ENCODE results near the gene GPR25.

Gene GPR25

GRCh38 chr1:200883118-200883517, 10.3 kb downstream of the GPR25 start:
- DNase-seq (ENCODE audit: low spot score) = no peak
- Mint-ChIP-seq H3K4me3 (no peak overlapping the region), H3K27me3 (ENCODE audit: low read depth) (peaks cover 46% of the 10 kb centered on the region), H3K27ac (no peak overlapping the region), H3K36me3 (ENCODE audit: low read depth) (no peaks in the 10 kb centered on the region), H3K4me1 (ENCODE audit: low read depth) (peaks cover 20% of the 10 kb centered on the region), H3K9me3 (no peaks in the 10 kb centered on the region)

GRCh38 chr1:200885623-200886402, 13.0 kb downstream of the GPR25 start:
- no peaks in the 10 kb centered on the region for H3K36me3 Mint-ChIP-seq (ENCODE audit: low read depth)
- H3K4me3 Mint-ChIP-seq = no peak overlapping the region
- H3K27ac Mint-ChIP-seq = no peak overlapping the region
- no peak for DNase-seq (ENCODE audit: low spot score)
- H3K4me1 Mint-ChIP-seq (ENCODE audit: low read depth) = peaks cover 35% of the 10 kb centered on the region
- H3K9me3 Mint-ChIP-seq = no peaks in the 10 kb centered on the region
- H3K27me3 Mint-ChIP-seq (ENCODE audit: low read depth) = peaks cover 44% of the 10 kb centered on the region

DNA sequence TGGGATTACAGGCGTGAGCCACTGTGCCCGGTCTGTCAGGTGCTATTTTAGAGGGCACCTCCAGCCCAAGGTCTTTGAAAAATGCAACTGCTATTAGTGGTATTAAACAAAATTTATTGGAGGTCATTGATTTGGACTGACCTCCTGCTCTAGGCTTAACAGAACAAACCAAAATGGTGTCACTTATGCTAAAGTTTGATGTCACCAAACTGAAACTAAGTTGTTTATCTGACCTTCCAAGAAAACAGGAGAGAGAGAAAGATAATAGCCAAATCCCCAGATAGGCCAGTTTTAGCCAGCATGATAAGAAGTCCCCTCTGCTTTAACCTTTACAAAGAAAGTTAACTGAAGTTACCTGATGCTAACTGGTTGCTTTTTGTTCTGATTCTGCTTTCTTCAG, 13.8 kb downstream of the GPR25 start:
- H3K36me3 Mint-ChIP-seq (ENCODE audit: low read depth) = no peaks in the 10 kb centered on the region

GRCh38 chr1:200887036-200887435, 14.3 kb downstream of the GPR25 start:
- Mint-ChIP-seq H3K27ac (no peak overlapping the region), H3K36me3 (ENCODE audit: low read depth) (no peaks in the 10 kb centered on the region), H3K9me3 (no peaks in the 10 kb centered on the region), H3K4me3 (no peak overlapping the region), H3K4me1 (ENCODE audit: low read depth) (peaks cover 35% of the 10 kb centered on the region), H3K27me3 (ENCODE audit: low read depth) (peaks cover 42% of the 10 kb centered on the region)
- DNase-seq (ENCODE audit: low spot score) = no peak

More for the DNA sequence above, 13.8 kb downstream of the GPR25 start:
- H3K4me3 Mint-ChIP-seq = no peak overlapping the region
- no peak for DNase-seq (ENCODE audit: low spot score)
- no peak overlapping the region for H3K27ac Mint-ChIP-seq
- H3K27me3 Mint-ChIP-seq (ENCODE audit: low read depth) = peaks cover 40% of the 10 kb centered on the region
- H3K4me1 Mint-ChIP-seq (ENCODE audit: low read depth) = peaks cover 35% of the 10 kb centered on the region
- no peaks in the 10 kb centered on the region for H3K9me3 Mint-ChIP-seq

GRCh38 chr1:200887772-200888348, 15.1 kb downstream of the GPR25 start:
- Mint-ChIP-seq H3K4me3 (peak overlapping the region; percentile 10), H3K27me3 (ENCODE audit: low read depth) (peaks cover 46% of the 10 kb centered on the region), H3K9me3 (no peaks in the 10 kb centered on the region), H3K27ac (no peak overlapping the region), H3K36me3 (ENCODE audit: low read depth) (no peaks in the 10 kb centered on the region), H3K4me1 (ENCODE audit: low read depth) (peaks cover 35% of the 10 kb centered on the region)
- no peak for DNase-seq (ENCODE audit: low spot score)

GRCh38 chr1:200888349-200888838, 15.6 kb downstream of the GPR25 start:
- no peak overlapping the region for H3K27ac Mint-ChIP-seq
- H3K4me1 Mint-ChIP-seq (ENCODE audit: low read depth) = peaks cover 35% of the 10 kb centered on the region
- no peaks in the 10 kb centered on the region for H3K36me3 Mint-ChIP-seq (ENCODE audit: low read depth)
- H3K27me3 Mint-ChIP-seq (ENCODE audit: low read depth) = peaks cover 46% of the 10 kb centered on the region
- peak overlapping the region; percentile 10 for H3K4me3 Mint-ChIP-seq
- DNase-seq (ENCODE audit: low spot score) = peak; percentile 65
- no peaks in the 10 kb centered on the region for H3K9me3 Mint-ChIP-seq

- Mint-ChIP-seq H3K4me1 (ENCODE audit: low read depth) (peaks cover 35% of the 10 kb centered on the region), H3K36me3 (ENCODE audit: low read depth) (no peaks in the 10 kb centered on the region), H3K27ac (no peak overlapping the region), H3K9me3 (no peaks in the 10 kb centered on the region), H3K4me3 (peak overlapping the region; percentile 6), H3K27me3 (ENCODE audit: low read depth) (peaks cover 46% of the 10 kb centered on the region)
- peak; percentile 36 for DNase-seq (ENCODE audit: low spot score)
Observed at GRCh38 chr1:200889571-200889970, 16.8 kb downstream of the GPR25 start.

DNA sequence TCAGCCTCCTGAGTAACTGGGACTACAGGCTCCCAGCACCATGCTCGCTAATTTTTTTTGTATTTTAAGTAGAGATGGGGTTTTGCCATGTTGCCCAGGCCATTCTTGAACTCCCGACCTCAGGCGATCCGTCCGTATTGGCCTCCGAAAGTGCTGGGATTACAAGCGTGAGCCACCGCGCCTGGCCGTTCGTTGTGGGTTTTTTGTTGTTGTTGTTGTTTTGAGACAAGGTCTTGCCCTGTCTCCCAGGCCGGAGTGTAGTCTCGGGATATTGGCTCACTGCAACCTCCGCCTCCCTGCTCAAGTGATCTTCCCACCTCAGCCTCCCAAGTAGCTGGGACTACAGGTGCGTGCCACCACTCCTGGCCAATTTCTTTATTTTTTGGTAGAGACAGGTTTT, 17.2 kb downstream of the GPR25 start:
- H3K27ac Mint-ChIP-seq = no peak overlapping the region
- no peak for DNase-seq (ENCODE audit: low spot score)
- H3K36me3 Mint-ChIP-seq (ENCODE audit: low read depth) = no peaks in the 10 kb centered on the region
- no peak overlapping the region for H3K4me3 Mint-ChIP-seq
- H3K4me1 Mint-ChIP-seq (ENCODE audit: low read depth) = peaks cover 35% of the 10 kb centered on the region
- H3K9me3 Mint-ChIP-seq = no peaks in the 10 kb centered on the region
- H3K27me3 Mint-ChIP-seq (ENCODE audit: low read depth) = peaks cover 45% of the 10 kb centered on the region

GRCh38 chr1:200890818-200891773, 18.3 kb downstream of the GPR25 start:
- H3K4me1 Mint-ChIP-seq (ENCODE audit: low read depth) = peaks cover 30% of the 10 kb centered on the region
- peaks cover 45% of the 10 kb centered on the region for H3K27me3 Mint-ChIP-seq (ENCODE audit: low read depth)
- no peak overlapping the region for H3K27ac Mint-ChIP-seq
- no peaks in the 10 kb centered on the region for H3K36me3 Mint-ChIP-seq (ENCODE audit: low read depth)
- DNase-seq (ENCODE audit: low spot score) = no peak
- H3K9me3 Mint-ChIP-seq = no peaks in the 10 kb centered on the region
- H3K4me3 Mint-ChIP-seq = peak overlapping the region; percentile 7

DNA sequence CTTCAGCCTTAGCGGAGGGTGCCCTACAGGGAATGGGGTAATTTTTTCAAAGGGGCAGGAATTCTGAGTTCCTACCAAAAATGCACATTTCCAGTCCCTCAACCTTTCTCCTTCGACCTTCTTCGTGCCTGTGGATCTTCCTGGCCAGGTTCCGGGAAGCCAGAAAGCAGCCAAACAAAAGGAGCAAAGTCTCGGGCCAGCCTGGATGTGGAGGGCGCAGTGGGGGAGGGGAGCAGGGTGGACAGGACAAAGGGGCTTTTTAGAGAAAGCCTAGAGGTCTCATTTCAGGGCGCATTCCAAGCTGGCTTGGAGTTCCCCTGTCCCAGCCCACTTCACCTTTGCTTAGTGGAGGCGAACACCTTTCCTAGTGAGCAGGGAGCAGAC, 19.0 kb downstream of the GPR25 start:
- Mint-ChIP-seq H3K36me3 (ENCODE audit: low read depth) (no peaks in the 10 kb centered on the region), H3K27me3 (ENCODE audit: low read depth) (peaks cover 45% of the 10 kb centered on the region), H3K9me3 (no peaks in the 10 kb centered on the region), H3K4me3 (no peak overlapping the region), H3K27ac (no peak overlapping the region), H3K4me1 (ENCODE audit: low read depth) (peaks cover 30% of the 10 kb centered on the region)
- DNase-seq (ENCODE audit: low spot score) = no peak

- peaks cover 48% of the 10 kb centered on the region for H3K27me3 Mint-ChIP-seq (ENCODE audit: low read depth)
- H3K4me3 Mint-ChIP-seq = no peak overlapping the region
- no peak overlapping the region for H3K27ac Mint-ChIP-seq
Observed at GRCh38 chr1:200892546-200892945, 19.8 kb downstream of the GPR25 start.

DNA sequence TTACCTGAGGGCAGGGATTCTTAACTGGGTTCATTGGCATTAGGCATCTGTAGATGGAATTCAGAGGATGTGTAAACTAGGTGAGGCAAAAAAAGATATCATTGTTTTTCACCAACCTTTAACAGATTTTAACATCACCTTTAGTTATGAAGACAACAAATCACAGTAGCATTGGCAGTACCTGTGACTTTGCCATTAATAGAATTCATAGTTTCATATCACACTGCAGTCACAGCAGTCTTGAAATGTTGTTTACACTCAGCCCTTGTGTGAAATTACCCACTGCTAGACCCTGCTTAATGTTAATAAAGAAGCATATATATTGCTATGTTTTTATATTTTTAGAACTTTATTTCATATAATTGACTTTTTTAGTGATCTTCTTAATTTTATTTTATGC, 20.2 kb downstream of the GPR25 start:
- H3K36me3 Mint-ChIP-seq (ENCODE audit: low read depth) = no peaks in the 10 kb centered on the region
- no peak overlapping the region for H3K27ac Mint-ChIP-seq
- H3K4me1 Mint-ChIP-seq (ENCODE audit: low read depth) = peaks cover 21% of the 10 kb centered on the region
- DNase-seq (ENCODE audit: low spot score) = no peak
- no peak overlapping the region for H3K4me3 Mint-ChIP-seq
- no peaks in the 10 kb centered on the region for H3K9me3 Mint-ChIP-seq
- H3K27me3 Mint-ChIP-seq (ENCODE audit: low read depth) = peaks cover 52% of the 10 kb centered on the region

More at GRCh38 chr1:200892546-200892945, 19.8 kb downstream of the GPR25 start:
- Mint-ChIP-seq H3K36me3 (ENCODE audit: low read depth) (no peaks in the 10 kb centered on the region), H3K9me3 (no peaks in the 10 kb centered on the region), H3K4me1 (ENCODE audit: low read depth) (peaks cover 25% of the 10 kb centered on the region)
- DNase-seq (ENCODE audit: low spot score) = no peak

DNA sequence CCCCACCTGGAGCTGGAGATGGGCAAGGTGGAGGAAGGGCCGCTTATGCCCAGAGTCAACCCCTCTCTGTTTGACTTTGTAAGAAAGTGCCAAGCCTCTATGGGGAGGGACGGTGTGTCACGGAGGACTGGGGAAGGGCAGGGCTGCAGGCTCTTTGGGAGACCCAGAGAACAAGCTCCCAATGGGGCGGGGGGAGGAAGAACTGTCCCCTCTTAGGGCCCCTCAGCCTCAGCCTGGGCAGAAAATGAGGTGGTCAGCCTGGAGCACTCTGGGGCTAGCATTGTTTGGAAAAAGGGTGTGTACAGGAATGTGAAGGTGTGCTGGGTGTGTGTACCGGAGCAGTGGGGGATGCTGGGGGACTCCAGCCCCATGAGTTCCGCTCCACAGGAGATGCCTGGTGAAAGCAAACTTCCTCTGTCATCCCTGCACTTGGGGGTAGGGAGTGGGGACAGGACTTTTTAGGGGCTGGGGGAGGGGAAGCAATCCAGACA, 20.7 kb downstream of the GPR25 start:
- no peak for DNase-seq (ENCODE audit: low spot score)
- Mint-ChIP-seq H3K36me3 (ENCODE audit: low read depth) (no peaks in the 10 kb centered on the region), H3K4me3 (no peak overlapping the region), H3K9me3 (no peaks in the 10 kb centered on the region), H3K4me1 (ENCODE audit: low read depth) (peaks cover 16% of the 10 kb centered on the region), H3K27ac (no peak overlapping the region), H3K27me3 (ENCODE audit: low read depth) (peaks cover 55% of the 10 kb centered on the region)
